ENCODE measurements around the gene IDH2.

IDH2 gene

GRCh38 chr15:90040618-90041017 lies 61.6 kb downstream of the IDH2 start:
- no peak for DNase-seq

GRCh38 chr15:90039996-90040395 lies 62.3 kb downstream of the IDH2 start:
- no peak for DNase-seq

- DNase-seq, result no peak
Measured at GRCh38 chr15:90038632-90039095, 63.6 kb downstream of the IDH2 start.

GRCh38 chr15:90037961-90038631 lies 64.2 kb downstream of the IDH2 start:
- no peak for DNase-seq

GRCh38 chr15:90037511-90037860 lies 64.8 kb downstream of the IDH2 start:
- no peak for DNase-seq

GRCh38 chr15:90036806-90037510 lies 65.3 kb downstream of the IDH2 start:
- no peak for DNase-seq

GRCh38 chr15:90036343-90036742 lies 65.9 kb downstream of the IDH2 start:
- no peak for DNase-seq

- no peak for DNase-seq
Measured at GRCh38 chr15:90035840-90036230, 66.4 kb downstream of the IDH2 start.

- no peak for DNase-seq
Measured at GRCh38 chr15:90035095-90035839, 67.0 kb downstream of the IDH2 start.

- no peak for DNase-seq
Measured at GRCh38 chr15:90033448-90033847, 68.8 kb downstream of the IDH2 start.

Measured in NCI-H1105 treated with DMSO at 0.1 percent for 48 hours (cell line).